Measurements from ENCODE around the gene WWP2. TPM values are rescaled to one million over a fixed set of nuclear protein-coding genes. Genes with fewer than 3 reads are reported as not detected.

WWP2 gene
- total and polyA plus RNA-seq, 2 donors (not counting 3 experiments of a cell fraction or from before 2014, with no cell fraction given): 17.9 to 44.9 TPM

- dilution Hi-C loops (cut with MboI; ENCODE audit: extremely low pct_ligation_motif_present, low sequenced_read_pairs) (no loop called here), intact Hi-C loops (cut with micrococcal nuclease) (no loop called here)
- no peak for TF ChIP-seq EZH2 (IDR thresholded peaks at IDR 0.05; ENCODE audit: borderline replicate concordance, low read depth, low read length, severe bottlenecking)
- TF ChIP-seq CTCF (IDR thresholded peaks at IDR 0.05; ENCODE audit: extremely low read depth in 1 of 2, insufficient read depth in 1 of 2, low read depth in 1 of 2, low read length in 2 of 2): no peak
- TF ChIP-seq MAX (IDR thresholded peaks at IDR 0.05; ENCODE audit: insufficient read depth, insufficient read length): no peak
- TF ChIP-seq FOS (IDR thresholded peaks at IDR 0.05; ENCODE audit: borderline replicate concordance, insufficient read depth, low read length): no peak
- no peak for TF ChIP-seq MYC (IDR thresholded peaks at IDR 0.05; ENCODE audit: low read depth, low read length)
- TF ChIP-seq GATA2 (IDR thresholded peaks at IDR 0.05; ENCODE audit: insufficient read depth, insufficient read length, low read depth, low read length): no peak
- TF ChIP-seq POLR2A (IDR thresholded peaks at IDR 0.05; ENCODE audit: low read depth, low read length): no peak
- TF ChIP-seq POLR2AphosphoS5 (IDR thresholded peaks at IDR 0.05; ENCODE audit: insufficient read depth, low read depth, low read length): no peak
- Histone ChIP-seq H3K36me3 (ENCODE audit: control insufficient read depth in 2 of 2, extremely low read depth in 1 of 2, insufficient read depth in 2 of 2, low read length in 2 of 2) (peaks cover 0 to 6% of the 10 kb centered on the region in 2 experiments), H3K4me1 (ENCODE audit: control insufficient read depth, extremely low read depth, insufficient read depth, low read length) (no peaks in the 10 kb centered on the region), H2AFZ (ENCODE audit: low read depth, low read length) (no peak overlapping the region), H3K79me2 (ENCODE audit: control insufficient read depth, insufficient read depth, low read length) (no peaks in the 10 kb centered on the region), H3K4me2 (ENCODE audit: insufficient read depth, low read length) (no peak overlapping the region), H3K9me3 (replicated peaks; ENCODE audit: control insufficient read depth, insufficient read depth, low read length) (no peaks in the 10 kb centered on the region), H4K20me1 (replicated peaks; ENCODE audit: control insufficient read depth, extremely low read depth, insufficient read depth, low read length) (no peaks in the 10 kb centered on the region), H3K9me1 (replicated peaks; ENCODE audit: control insufficient read depth, extremely low read depth, insufficient read depth, low read length) (no peaks in the 10 kb centered on the region), H3K9ac (replicated peaks; ENCODE audit: extremely low read depth, insufficient read depth, low read length) (no peak overlapping the region), H3K4me3 (replicated peaks in 1 of 3; ENCODE audit: insufficient read depth in 1 of 3, low read depth in 1 of 3, low read length in 3 of 3) (no peak overlapping the region), H3K27ac (ENCODE audit: insufficient read depth, low read depth, low read length) (no peak overlapping the region), H3K27me3 (ENCODE audit: control insufficient read depth in 2 of 2, insufficient read depth in 2 of 2, low read length in 2 of 2) (no peaks in the 10 kb centered on the region)
- FAIRE-seq (peak; percentile 4), DNase-seq (ENCODE audit: low read depth, low spot score) (no peak)
- CTCF ChIA-PET: interaction anchor here (1.4 to 5.4 kb wide), 2 partner anchors 11 to 22 kb away, joined by 4 to 32 read pairs; no protein-coding TSS in a partner anchor
- BruUV-seq (replicated peaks): no TSS peak
- POLR2A ChIA-PET: no interaction called here
Observed at GRCh38 chr16:69906838-69907401, 144.8 kb downstream of the WWP2 start.

Data from endothelial cell of umbilical vein (primary cell).